ENCODE data around the gene CXADR.

CXADR gene

GRCh38 chr21:17512253-17513213 is at the start of gene CXADR:
CXADR (plus strand) TSS chr21:17513043; CDS start chr21:17513130, 87 bp downstream.
- TF ChIP-seq GATA3 (IDR thresholded peaks at IDR 0.05; ENCODE audit: low read depth, low read length) (no peak), GATA2 (IDR thresholded peaks at IDR 0.05; ENCODE audit: low read depth, low read length) (no peak)

- no peak for TF ChIP-seq GATA3 (IDR thresholded peaks at IDR 0.05; ENCODE audit: low read depth, low read length)
- TF ChIP-seq GATA2 (IDR thresholded peaks at IDR 0.05; ENCODE audit: low read depth, low read length) = no peak
Observed at GRCh38 chr21:17466166-17466565, 46.7 kb upstream of the CXADR start.

DNA sequence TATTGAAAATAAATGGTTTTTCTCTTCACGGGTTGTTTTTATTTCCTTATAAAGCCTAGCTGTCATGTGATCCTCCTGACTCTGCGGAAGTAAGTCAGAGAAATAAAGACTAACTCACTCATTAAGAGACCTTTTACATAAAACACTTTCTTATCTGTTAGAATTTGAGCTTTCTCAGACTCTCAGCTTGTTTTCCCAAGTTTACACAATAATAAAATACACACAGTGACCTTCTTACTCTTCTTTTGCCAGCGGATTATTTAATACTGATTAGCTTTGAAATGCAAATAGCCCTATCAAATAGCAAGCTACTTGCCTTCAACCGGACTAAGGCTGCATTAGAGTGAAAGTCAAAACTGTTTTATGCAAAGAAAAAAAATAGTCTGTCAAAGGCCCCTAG is 45.5 kb upstream of the CXADR start:
- TF ChIP-seq GATA2 (IDR thresholded peaks at IDR 0.05; ENCODE audit: low read depth, low read length) = no peak
- no peak for TF ChIP-seq GATA3 (IDR thresholded peaks at IDR 0.05; ENCODE audit: low read depth, low read length)

DNA sequence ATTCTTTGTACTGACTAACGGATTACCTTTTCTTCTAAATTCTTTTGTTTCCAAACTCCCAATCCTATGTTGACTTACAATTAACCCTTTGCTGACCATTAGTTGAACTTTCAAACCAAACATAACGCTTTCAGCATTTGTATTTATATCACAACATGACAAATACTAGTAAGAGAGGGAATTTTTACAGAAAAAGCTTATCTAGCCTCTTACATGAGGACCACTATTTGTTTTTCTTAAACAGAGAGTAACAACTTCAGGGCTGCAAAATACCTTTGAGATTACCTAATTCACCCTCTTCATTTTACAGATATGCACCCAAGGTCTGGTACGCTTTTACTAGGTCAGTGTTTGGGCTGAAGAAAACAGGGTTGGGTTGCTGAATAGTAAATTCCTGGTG is 45.0 kb upstream of the CXADR start:
- TF ChIP-seq GATA3 (IDR thresholded peaks at IDR 0.05; ENCODE audit: low read depth, low read length) = no peak
- no peak for TF ChIP-seq GATA2 (IDR thresholded peaks at IDR 0.05; ENCODE audit: low read depth, low read length)

DNA sequence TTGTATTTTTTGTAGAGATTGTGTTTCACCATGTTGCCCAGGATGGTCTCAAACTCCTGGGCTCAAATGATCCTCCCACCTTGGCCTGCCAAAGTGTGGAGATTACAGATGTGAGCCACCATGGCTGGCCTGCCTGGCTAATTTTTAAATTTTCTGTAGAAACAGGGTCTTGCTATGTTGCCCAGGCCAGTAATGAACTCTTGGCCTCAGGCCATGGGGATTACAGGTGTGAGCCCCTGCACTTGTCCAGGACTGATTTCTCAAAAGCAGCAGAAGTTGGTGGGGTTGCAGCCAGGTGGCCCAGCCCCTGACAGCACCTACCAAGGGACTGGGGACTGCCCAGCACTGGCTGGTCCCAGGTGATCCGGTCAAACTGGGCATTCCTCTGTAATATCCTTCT is 44.1 kb upstream of the CXADR start:
- TF ChIP-seq GATA2 (IDR thresholded peaks at IDR 0.05; ENCODE audit: low read depth, low read length) = no peak
- TF ChIP-seq GATA3 (IDR thresholded peaks at IDR 0.05; ENCODE audit: low read depth, low read length) = no peak

GRCh38 chr21:17469727-17470126 is 43.1 kb upstream of the CXADR start:
- TF ChIP-seq GATA3 (IDR thresholded peaks at IDR 0.05; ENCODE audit: low read depth, low read length) = no peak
- no peak for TF ChIP-seq GATA2 (IDR thresholded peaks at IDR 0.05; ENCODE audit: low read depth, low read length)

DNA sequence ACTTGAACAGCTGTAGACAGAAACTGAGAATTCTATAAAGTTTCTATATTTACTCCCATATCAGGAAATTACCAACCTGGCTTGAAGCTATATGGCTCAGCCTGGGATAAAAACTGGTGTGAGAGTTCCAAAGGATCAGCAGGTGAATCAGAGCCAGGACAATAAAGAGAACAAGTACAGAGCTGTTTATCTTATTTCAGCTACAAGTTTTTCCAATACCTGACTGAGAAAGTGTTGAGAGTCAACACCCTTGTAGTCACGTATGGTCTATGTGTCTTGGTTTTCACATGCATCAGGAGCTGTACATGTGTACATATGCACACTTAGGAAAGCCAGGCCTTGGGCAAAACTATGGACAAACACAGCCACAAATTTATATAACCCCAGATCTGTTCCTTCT is 40.7 kb upstream of the CXADR start:
- TF ChIP-seq GATA3 (IDR thresholded peaks at IDR 0.05; ENCODE audit: low read depth, low read length) (no peak), GATA2 (IDR thresholded peaks at IDR 0.05; ENCODE audit: low read depth, low read length) (no peak)

DNA sequence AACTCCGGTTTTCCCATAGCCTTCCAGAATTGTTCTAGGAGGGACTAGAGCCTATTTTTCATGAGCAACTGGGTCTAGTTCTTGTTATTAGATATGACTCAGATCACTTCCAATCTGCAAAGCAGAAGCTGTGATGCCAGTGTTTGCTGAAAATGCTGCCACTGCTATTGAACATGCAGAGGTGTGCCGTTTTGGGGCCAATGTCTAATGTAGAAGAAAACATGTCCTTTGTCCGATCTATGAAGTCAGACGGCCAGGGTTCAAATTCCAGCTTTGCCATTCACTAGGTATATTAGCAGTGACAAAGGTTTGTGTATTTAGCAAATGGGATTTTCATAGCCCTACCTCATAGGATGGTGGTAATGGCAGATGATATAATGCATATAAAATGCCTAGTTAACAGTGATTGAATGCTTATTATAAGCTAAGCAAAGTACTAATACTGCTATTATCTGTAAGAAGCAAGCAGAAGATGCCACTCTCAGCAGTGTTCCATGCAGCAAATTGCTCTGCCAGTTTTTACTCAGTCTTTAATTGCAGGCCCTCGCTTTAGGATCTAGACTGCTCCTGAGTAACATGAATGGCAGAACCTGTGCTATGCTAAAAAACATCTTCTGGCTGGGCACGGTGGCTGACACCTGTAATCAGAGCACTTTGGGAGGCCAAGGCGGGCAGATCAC is 40.1 kb upstream of the CXADR start:
- TF ChIP-seq GATA3 (IDR thresholded peaks at IDR 0.05; ENCODE audit: low read depth, low read length) = no peak
- no peak for TF ChIP-seq GATA2 (IDR thresholded peaks at IDR 0.05; ENCODE audit: low read depth, low read length)

GRCh38 chr21:17476006-17476405 is 36.8 kb upstream of the CXADR start:
- no peak for TF ChIP-seq GATA2 (IDR thresholded peaks at IDR 0.05; ENCODE audit: low read depth, low read length)
- no peak for TF ChIP-seq GATA3 (IDR thresholded peaks at IDR 0.05; ENCODE audit: low read depth, low read length)

DNA sequence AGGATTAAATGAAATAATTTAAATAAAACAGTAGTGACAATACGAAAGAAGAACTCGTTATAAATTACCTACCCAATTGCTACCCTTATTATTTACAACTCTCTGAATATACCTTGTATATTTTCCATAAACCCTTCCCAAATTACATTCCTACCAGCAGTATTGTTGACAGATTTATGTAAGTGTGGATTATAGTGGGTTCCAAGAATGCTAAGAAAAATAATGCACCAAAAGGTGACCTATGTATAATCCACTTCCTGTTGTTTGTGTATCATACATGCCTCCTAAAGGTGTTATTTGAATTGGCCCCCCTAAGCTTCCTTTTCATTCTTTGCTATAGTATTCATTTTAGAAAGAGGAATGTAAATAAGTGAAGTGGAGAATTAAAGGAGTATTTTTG is 33.2 kb upstream of the CXADR start:
- no peak for TF ChIP-seq GATA3 (IDR thresholded peaks at IDR 0.05; ENCODE audit: low read depth, low read length)
- no peak for TF ChIP-seq GATA2 (IDR thresholded peaks at IDR 0.05; ENCODE audit: low read depth, low read length)

DNA sequence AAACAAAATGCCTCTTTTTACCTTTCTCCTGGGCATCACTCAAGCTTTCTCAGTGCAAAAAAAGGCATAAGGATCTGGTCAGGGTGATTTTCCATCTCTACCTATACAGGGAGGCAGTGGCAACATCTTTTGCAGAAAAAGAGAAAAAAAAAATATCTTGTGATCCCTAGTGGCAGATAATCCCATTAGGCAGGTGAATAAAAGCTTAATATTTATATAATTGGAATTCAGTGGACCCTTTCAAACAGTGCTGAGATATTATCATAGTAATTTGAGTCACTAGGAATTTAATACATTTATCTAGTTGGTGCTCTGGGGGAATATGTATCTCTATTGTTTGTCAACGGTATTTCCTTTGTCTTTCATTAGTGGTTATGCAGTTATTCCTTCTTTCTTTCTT is 29.9 kb upstream of the CXADR start:
- TF ChIP-seq GATA2 (IDR thresholded peaks at IDR 0.05; ENCODE audit: low read depth, low read length) (no peak), GATA3 (IDR thresholded peaks at IDR 0.05; ENCODE audit: low read depth, low read length) (no peak)

DNA sequence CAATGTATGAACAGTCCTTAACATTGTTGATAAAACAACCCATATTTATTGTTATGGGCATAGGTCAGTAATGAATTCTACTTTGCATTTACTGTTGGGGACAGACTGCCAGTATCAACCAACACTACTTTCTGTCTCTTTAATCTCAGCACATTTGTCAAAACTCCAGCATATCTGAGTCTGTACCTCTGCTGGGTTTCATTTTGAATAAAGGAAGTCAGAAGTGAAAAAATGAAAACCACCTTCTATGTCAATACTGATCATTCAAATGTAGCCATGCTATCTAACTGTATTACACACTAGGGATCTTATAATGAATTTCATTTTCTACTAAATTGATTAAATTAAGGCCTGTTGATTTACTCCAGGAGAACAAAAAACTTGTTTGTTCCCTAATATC is 24.2 kb upstream of the CXADR start:
- no peak for TF ChIP-seq GATA3 (IDR thresholded peaks at IDR 0.05; ENCODE audit: low read depth, low read length)
- TF ChIP-seq GATA2 (IDR thresholded peaks at IDR 0.05; ENCODE audit: low read depth, low read length) = no peak

GRCh38 chr21:17491716-17492414 is 21.0 kb upstream of the CXADR start:
- TF ChIP-seq GATA3 (IDR thresholded peaks at IDR 0.05; ENCODE audit: low read depth, low read length) = no peak
- TF ChIP-seq GATA2 (IDR thresholded peaks at IDR 0.05; ENCODE audit: low read depth, low read length) = no peak

Measured in SH-SY5Y (cell line).